ENCODE results near the gene WDR18. TPM values are rescaled to one million over a fixed set of nuclear protein-coding genes. Genes with fewer than 3 reads are reported as not detected.
"Not testable (repeated sequence)": the region's sequence is repeated elsewhere in the genome, so short reads cannot be mapped to it uniquely, and the experiment has no call there.

Gene WDR18
- total RNA-seq, 1 donor from 2014 or later, result 57.5 TPM

DNA sequence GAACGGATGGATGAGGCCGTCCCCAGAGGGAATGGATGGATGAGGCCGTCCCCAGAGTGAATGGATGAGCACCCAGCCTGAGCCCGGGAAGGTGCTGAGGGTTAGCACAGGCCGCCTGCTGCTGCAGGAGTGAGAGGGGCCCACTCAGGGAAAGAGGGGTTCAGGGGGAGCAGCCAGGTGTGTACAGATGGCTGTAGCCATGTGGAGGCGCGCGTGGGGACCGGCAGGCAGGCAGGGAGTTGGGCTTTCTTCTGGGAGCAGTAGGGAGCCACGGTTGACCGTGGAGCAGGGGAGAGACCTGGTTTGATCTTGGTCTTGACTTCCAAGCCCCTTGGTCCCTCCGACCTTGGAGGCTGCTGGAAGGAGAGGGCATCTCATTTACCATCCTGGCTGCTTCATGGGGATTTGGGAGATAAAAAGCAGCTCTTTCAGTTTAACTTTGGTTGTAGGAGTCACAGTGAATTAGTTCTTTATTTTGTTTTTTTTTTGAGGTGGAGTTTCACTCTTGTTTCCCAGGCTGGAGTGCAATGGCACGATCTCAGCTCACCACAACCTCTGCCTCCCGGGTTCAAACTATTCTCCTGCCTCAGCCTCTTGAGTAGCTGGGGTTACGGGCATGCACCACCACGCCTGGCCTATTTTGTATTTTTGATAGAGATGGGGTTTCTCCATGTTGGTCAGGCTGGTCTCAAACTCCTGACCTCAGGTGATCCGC is 33.6 kb upstream of the WDR18 start:
- intact Hi-C loops (cut with micrococcal nuclease), result no loop called here

DNA sequence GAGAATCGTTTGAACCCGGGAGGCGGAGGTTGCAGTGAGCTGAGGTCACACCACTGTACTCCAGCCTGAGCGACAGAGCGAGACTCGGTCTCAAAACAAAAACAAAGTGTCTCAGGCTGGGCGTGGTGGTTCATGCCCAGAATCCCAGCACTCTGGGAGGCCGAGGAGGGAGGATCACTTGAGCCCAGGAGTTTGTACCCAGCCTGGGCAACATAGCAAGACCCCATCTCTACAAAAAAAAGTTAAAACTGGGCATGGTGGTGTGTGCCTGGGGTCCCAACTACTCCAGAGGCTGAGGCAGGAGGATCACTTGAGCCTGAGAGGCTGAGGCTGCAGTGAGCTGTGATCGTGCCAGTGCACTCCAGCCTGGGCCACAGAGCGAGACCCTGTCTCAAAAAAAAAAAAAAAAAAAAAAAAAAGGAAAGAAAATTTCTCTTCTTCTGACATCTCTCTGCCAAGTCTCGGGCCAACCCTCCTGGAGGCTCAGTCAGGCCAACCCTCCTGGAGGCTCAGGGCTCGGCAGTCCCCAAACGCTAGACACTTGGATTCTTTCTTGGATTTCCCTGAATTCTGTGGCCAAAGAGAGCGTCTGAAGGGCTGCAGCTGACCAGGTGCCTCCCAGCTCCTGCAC is 32.0 kb upstream of the WDR18 start:
- intact Hi-C loops (cut with micrococcal nuclease), result no loop called here

DNA sequence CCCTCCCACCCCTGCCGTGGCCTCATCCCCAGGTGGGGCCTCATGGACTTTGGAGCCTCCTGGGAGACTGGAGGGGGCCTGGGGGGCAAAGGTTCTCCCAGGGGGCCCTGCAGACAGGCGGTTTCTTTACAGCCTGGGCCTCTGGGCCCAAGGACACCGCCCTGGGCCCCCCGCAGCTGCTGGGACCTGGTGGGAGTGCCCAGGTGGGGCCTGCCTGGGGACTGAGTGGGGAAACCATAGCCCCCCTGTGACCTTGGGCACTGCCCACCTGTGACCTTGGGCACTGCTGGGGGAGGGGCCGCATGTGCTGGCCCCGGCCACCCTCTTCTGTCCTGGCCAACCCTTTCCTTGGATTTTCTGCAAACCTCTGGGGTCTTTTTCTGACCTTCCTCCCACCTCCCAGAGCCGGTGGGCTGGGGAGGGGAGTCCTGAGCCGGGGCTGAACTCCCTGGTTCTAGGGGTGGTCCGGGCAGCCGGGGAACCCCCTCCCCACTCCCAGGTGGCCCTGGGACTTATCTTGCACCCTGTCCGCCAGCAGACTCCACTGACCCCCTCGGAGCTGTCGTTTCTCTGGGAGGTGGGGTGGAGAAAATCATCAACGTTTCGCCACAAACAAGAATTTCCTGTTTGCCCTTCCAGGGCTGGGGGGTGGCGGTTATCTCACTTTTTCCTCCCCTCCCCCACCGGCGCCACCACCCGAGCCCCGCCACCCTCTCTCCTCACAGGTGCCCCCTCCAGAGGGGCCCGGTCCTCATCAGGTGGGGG is 31.3 kb upstream of the WDR18 start:
- intact Hi-C loops (cut with micrococcal nuclease), result no loop called here

DNA sequence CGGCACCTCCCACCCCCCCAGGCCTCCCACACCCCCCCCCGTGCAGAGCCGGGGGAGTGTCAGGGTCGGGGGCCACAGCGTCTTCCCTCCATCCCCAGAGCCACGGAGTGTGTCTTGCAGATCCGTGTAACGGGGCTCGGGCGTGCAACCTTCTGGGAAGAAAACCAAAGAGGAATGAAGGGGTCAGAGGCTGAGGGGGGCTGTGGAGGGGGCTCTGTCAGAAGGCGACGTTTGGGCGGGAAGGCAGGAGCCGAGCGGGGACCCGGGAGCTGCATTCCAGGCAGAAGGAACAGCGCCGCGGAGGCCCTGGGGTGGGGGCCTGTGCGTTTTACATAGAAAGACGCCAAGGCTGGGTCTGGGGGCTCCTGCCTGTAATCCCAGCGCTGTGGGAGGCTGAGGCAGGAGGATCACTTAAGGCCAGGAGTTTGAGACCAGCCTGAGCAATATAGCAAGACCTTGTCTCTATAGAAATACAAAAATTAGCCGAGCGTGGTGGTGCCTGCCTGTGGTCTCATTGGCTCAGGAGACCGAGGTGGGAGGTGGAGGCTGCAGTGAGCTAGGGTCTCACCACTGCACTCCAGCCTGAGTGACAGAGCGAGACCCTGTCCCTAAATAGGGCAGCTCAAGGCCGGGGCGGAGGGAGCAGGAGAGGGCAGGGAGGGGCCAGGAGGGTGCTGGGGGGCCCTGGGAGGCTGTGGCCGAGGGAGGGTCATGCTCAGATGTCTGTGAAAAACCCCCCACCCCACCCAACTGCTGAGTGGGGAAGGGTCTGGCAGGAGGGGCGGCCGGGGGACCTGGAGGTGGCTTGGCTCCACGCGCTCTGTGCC is 30.5 kb upstream of the WDR18 start:
- intact Hi-C loops (cut with micrococcal nuclease), result no loop called here

DNA sequence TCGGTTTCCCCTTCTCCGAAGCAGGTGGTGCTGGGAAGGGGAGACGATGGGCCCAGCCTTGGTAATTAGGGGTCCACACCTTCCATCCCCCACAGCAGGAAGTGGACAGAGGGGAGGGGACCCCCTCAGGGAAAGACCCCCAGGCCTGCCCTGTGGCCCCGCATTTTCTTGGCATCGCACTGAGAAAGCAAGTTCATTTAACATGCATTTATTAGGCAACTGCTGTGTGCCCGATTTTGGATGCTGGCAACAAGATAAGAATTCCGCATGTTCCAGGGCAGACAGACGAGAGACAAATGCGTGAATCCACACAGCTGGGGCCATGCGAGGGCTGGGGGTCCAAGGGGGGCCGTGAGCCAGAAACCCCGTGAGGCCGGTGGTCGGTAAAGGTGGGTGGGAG is 29.9 kb upstream of the WDR18 start:
- intact Hi-C loops (cut with micrococcal nuclease), result no loop called here

DNA sequence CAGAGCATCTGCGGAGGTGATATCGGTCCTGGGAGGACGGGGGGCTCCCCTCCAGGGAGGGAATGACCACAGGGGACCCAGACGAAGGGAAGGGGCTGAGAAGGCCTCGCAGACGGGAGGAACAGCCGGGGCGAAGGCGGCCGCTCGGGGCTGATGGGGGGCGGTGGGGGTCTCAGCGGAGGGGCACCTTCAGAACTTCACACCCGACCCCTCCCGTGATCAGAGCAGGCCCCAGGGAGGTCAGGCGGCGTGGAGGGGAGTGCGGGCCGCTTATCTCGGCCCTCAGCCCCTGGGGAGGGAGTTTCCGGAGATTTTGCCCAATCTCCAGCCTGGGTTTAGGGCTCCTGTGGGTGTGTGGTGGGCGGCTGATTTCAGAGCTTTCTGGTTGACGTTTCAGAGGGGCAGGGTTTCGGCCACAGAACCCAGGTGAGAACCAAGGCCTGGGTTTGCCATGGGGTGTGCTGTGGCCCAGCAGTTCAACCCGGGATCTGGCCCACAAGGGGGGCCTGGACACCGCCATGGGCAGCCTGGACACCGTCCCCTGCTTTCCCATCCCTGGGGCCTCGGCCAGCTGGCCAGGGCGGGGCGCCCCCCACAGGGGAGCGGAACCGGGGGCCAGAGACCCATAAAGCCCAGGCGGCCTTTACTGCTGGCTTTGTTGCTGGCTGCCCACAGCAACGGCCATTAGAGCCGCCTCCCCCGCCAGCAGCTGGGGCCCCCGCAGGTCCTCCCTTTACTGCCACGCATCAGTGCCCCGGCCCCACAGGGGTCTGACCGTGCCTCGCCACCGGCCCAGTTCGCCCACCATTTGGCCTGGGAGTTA is 29.3 kb upstream of the WDR18 start:
- intact Hi-C loops (cut with micrococcal nuclease), result no loop called here

DNA sequence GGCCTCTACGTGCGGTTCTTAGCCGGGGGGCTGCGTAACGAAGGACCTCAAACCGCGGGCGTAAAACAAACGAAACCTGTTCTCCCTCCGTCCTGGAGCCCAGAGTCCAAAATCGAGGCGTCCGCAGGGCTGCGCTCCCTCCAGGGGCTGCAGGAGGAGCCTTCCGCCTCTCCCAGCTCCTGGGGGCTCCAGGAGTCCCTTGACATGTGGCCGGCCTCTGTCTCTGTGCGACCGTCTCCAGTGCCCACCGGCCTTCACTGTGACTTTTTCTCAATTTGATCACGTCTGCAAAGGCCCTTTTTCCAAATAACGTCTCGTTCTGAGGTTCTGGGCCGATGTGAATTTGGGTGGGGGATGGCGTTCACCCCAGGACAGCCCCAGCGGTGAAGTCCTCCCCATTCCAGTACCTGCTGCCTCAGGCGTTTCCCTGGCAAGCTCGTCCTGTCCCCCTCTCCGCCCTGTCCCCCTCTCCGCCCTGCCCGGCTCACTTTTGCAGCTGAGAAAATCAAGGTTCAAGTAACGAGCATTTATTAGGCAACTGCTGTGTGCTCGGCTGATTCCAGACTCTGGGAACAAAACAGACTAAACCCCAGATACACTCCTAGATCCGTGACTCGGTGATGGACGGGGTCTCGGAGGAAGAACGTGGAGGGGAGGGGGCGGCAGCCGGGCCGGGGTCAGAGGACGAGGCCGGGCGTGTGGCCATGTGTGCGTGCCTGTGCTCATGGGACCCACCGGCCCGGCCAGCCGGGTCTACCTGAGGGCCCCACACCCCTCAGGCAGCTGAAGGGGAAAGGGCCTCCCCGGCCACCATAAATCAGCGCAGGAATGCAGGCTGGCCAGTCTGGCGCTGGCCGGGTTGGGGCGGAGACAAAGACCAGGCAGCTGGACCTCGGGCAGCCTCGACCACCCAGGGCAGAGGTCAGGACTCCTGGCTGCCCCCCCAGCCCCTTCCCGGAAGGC is 28.1 kb upstream of the WDR18 start:
- intact Hi-C loops (cut with micrococcal nuclease), result no loop called here

DNA sequence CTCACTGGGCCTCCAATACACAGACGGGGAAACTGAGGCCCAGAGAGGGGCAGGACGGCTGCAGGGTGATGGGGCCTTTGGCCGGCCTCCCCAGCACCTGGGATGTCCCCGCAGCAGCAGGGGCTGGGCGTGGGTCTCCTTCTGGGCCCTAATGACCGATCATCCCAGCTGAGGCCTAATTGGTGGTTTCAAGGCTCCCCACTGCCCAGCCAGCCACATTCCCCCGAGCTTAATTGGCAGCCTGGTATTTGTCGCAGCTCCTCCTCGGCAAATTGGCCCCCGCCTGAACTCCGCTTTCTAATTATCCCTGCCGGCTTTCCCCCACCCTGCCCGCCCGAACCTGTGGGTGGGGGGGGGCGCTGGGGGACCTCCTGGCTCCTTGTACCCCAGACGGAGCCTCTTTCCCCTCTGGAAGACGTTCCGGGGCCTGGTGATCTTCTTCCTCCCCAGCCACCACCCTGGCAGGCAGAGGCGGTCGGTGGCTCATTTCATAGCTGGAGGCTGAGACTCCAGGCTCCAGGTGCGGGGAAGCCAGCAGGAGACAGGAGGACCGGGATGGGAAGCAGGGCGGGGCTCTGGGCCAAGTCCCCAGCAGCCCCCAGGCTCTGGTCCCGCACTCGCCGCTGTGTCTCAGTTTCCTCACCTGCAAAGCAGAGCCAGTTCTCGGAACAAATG is 27.2 kb upstream of the WDR18 start:
- intact Hi-C loops (cut with micrococcal nuclease), result no loop called here

DNA sequence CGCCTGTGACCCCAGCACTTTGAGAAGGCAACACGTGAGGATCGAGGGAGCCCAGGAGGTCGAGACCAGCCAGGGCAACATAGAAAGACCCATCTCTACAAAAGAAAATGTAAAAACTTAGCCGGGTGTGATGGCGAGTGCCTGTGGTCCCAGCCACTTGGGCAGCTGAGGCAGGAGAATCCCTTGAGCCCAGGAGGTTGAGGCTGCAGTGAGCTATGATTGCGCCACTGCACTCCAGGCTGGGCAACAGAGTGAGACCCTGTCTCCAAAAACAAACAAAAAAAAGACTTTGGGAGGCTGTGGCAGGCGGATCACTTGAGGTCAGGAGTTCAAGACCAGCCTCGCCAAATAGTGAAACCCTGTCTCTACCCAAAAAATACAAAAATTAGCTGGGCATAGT is 26.6 kb upstream of the WDR18 start:
- intact Hi-C loops (cut with micrococcal nuclease), result not testable (repeated sequence)

DNA sequence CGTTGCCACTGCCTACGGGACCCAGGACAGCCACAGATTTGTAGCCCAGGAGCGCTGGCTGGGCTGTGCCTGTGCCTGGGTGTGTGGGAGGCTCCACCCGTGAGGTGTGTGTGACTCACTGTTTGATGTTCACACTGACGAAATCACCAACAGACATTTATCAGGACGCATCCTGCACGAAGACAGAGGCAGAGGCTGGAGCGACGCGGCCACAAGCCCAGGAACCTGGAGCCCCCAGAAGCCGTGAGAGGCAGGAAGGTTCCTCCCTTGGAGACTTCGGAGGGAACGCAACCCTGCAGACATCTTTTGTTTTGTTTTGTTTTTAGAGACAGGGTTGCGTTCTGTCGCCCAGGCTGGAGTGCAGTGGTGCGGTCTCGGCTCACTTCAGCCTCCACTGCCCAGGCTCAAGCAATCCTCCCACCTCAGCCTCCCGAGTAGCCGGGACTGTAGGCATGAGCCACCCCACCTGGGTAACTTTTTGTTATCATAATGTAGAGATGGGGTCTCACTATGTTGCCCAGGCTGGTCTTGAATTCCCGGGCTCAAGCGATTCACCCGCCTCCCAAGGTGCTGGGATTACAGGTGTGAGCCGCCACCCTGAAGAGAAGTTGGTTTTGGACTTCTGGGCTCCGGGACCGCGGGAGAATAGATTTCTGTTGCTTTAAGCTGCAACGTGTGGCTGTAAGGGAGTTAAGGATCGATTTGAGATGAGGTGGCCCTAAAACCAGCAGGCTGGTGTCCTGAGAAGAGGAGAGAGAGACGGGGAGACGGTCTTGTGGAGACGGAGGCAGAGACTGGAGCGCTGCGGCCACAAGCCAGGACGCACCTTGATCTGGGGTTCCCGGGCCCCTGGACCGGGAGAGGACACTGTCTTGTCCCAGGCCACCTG is 24.9 kb upstream of the WDR18 start:
- intact Hi-C loops (cut with micrococcal nuclease), result no loop called here

DNA sequence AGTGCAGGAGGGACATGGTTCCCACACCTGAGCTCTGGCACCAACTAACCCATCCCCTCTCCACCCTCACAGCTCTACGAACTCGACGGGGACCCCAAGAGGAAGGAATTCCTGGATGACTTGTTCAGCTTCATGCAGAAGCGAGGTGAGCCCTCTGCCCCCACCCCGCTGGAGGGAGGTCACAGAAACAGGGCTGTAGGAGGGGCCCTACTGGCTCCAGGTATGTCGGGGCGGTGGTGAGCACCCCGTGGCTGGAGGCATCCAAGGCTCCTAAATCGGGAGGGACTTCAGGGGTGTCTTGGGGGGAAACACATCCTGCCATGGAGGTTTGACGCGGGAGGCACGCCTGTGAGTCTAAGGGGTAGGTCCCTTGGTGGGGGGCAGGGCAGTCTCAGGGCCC is 24.1 kb upstream of the WDR18 start:
- intact Hi-C loops (cut with micrococcal nuclease), result no loop called here

DNA sequence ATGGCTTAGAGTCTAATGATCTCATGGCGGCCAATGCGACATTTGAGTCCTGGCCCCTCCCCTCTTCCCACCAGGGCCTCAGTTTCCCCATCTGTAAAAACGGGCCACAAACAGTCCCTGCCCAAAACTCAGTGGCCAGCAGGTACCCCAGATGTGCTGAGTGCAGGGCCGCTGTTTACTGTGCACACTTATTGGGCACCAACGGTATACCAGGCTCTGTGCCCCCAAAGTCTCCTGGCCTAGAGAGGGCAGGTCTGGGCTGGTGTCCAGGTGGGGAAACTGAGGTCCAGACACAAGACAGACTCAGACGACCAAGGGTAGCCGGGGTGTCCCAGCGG is 23.6 kb upstream of the WDR18 start:
- intact Hi-C loops (cut with micrococcal nuclease), result no loop called here

DNA sequence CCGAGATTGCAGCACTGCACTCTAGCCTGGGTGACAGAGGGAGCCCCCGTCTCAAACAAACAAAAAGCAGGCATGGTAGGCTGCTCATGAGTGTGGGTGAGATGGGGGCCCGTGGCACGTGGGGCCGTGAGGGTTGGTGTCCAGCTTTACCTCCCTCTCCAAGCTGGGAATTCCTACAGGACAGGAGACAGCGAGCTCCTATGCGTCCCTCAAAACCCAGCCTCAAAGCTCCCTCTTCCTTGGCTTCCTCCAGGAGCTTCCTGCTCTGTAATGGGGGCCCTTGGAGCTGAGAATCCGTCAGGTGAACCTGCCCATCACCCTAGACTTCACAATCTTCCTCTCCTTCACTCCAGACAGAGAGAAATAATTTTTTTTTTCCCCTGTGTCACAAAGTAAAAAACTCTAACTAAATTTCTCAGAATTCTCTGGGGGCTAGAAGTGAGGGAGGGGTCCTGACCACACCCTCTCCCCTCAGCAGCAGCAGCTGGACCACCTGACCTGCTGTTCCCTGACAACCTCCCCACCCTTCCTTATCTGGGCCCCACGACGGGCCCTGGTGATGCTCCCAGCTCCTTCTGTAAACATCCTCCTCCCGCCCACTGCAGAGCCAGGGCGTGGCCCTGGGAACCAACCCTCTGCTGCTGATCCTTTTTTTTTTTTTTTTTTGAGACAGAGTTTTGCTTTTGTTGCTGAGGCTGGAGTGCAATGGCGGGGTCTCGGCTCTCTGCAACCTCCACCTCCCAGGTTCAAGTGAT is 22.1 kb upstream of the WDR18 start:
- intact Hi-C loops (cut with micrococcal nuclease), result no loop called here

DNA sequence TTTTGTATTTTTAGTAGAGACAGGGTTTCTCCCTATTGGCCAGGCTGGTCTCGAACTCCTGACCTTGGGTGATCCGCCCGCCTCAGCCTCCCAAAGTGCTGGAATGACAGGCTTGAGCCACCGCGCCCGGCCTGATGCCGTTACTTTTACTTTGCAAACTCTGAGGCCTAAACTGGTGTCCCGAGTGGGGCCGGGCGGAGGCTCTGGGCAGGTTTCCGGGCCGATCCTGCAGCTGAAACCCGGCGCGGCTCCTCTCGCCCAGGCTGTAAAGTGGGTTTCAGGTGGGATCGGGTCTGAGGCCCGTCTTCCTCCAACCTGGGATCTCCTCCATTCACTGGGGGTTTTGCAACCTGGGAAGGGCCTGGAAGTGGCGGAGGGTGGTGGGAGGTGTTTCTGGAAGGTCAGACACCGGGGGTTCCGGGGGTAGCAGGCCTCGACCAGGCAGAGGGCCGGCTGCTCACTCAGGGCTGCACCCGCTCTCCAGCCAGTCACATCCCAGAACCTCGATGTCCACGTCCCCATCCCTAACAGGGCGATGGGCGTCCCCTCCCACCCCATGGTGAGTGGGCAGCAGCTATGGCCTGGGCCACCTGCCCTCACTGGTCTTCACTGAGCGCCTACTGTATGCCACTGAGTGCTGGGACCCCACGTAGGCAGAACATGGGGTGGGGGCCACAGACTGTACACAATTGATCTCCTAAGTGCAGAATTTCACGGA is 21.3 kb upstream of the WDR18 start:
- intact Hi-C loops (cut with micrococcal nuclease), result no loop called here

DNA sequence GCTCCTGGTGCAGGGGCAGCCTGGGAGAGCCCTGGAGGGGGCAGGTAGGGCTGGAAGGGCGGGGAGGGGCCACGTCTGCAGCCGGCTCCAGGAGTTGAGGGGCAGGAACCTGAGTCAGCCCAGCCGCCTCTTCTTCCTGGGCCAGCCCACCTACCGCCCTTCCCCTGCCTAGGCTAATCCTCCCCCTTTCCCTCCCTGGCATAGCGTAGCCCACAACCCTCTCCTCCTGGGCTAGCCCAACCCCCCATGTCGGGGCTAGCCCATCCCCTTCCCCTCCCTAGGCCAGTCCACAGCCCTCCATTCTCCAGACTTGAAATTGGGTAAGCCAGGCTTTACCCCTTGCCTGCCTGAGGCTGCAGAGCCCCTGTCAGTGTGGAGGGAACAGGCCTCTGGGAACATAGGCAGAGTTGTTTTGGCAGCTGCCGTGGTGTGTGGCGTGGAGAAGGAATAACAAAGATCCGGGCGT is 20.6 kb upstream of the WDR18 start:
- intact Hi-C loops (cut with micrococcal nuclease), result no loop called here

DNA sequence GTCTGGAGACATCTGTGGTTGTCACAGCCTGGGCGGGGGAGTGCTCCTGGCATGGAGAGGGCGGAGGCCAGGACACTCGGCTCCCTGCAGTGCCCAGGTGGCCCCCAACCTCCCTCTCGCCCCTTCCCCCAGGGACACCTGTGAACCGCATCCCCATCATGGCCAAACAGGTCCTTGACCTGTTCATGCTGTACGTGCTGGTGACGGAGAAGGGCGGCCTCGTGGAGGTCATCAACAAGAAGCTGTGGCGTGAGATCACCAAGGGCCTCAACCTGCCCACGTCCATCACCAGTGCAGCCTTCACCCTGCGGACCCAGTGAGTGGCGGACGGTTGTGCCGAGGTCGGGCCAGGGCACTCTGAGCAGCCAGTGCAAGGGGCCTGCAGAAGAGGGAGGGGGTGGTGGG is 20.0 kb upstream of the WDR18 start:
- intact Hi-C loops (cut with micrococcal nuclease), result no loop called here
